Hematopoietic multipotent progenitor cell treated with erythropoietin and hydrocortisone succinate and interleukin-3 and kit ligand, for 6 days (in vitro differentiated cells): ENCODE results near the gene SART1.
A peak's percentile ranks its signal among the peaks of the same experiment; 100 is the strongest.
"Not testable (repeated sequence)": the region's sequence is repeated elsewhere in the genome, so short reads cannot be mapped to it uniquely, and the experiment has no call there.

ENCODE experiments used
- DNase-seq: peaks from one replicate; pipeline ENCODE4 v3.0.0-alpha.2; 2015

Gene SART1

GRCh38 chr11:66001942-66002647 is 40.6 kb downstream of the SART1 start, which contains the start of the genes BANF1 and EIF1AD:
TSS of gene BANF1 (plus strand) at chr11:66002503. CDS start at chr11:66003251, 748 bp downstream.
TSS of gene EIF1AD (minus strand) at chr11:66002157. CDS start at chr11:66000389, 1,768 bp downstream.
- peak; percentile 99 for DNase-seq

DNA sequence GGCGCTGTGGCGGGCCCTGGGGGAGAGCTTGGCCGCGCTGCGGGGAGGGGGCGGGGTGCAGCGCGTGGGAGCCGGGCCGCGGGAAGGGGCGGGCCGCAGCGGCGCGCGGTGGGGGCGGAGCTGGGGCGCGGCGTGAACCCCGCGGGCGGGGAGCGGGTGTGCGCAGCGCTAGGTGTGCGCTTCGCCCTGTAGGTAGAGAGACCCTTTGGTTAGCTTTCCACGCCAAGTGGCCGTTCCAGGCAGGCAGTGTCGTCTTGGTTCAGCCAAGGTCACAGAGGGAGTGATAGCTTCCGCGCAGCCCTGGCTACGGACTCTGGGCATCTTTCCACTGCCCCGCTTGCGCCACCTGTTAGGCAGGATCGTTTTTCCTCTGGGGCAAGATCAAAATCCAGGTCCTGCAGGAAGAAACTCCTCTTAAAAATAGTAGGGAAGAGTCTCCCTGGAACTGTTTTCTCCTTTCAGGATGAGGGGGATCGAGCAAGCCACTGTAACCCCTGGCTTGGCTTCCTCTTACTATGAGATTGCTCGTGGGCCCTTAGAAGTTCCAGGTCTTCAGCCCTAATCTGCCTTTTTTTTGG is 41.2 kb downstream of the SART1 start:
- DNase-seq: peak; percentile 56

DNA sequence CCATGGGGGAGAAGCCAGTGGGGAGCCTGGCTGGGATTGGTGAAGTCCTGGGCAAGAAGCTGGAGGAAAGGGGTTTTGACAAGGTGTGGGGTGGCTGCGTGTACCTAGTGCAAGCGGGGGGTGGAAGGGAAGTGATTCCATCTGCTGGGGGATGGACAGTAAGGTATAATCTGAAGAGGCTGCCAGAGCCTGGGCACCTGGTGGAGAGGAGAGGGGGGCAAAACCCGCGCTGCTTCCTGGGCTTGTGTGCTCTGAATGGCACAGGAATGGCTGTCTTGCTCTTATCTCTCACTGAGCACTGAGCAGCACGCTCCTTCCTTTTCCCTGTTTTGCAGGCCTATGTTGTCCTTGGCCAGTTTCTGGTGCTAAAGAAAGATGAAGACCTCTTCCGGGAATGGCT is 41.8 kb downstream of the SART1 start:
- peak; percentile 35 for DNase-seq

DNA sequence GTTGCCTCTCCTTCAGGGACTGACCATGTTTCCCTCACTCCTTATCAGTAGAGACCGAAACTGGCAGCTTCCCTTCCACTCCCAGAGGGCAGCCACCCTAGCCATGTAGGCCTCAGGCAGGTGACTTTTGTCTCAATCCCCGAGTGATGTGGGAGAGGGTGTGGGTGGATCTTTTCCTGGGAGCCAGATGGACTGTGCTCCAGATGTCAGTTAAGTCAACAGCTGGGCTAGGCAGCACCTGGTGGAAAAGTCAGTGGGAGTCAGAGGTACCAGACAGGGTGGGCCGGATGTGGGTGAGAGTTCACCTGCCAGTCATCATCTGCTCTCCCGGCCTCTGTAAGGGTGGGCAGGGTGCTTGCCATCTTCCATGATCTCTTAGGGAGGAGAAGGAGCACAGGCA is 42.7 kb downstream of the SART1 start:
- no peak for DNase-seq

DNA sequence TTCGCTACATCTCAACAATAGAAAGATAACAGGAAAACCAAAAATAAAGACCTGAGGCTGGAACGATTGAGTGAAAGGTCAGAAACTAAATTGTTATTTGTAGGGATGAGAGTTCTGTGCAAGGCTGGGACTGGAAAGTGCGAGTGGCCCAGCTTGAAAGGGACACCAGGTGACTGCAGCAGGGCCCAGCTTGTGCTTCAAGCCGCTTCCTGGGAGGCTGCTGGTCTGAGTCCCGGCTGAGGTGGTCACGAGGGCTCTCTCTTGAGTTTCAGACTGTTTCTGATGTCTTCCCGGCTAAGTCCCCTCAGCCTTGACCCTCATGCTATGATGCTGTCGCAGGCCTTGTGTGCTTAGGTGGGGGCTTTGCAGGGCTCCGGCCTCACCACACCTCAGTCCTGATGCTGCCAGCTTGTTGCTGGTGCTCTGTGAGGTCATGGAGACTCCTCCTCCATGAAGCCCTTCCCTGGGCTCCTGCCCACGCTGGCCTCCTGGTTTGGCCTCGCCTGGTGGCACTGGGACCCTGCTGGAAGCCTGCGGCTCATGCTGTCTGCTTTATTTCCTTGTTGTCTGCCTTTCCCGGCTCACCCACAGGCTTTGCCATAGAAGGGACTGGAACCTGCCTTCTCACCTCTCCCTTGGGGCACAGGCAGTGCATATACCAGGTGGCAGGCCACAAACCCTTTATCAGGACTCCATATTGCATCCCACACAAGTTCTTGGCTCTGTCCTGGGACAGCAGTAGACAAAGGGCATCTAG is 44.8 kb downstream of the SART1 start:
- DNase-seq: peak; percentile 5

DNA sequence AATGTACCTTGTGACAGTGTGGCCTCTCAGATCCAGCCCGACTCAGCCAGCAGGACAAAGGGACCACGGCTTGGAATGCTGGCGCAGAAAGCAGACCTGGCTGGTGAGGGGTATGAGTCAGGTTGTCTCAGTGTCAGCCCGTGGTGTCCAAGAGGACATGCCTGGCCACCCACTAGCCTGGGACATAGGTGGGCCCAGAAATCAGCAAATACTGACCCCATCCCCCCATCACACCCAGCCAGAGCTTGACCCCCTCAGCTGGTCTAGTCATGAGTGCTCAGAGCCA is 45.3 kb downstream of the SART1 start:
- DNase-seq: no peak

- peak; percentile 35 for DNase-seq
Measured at GRCh38 chr11:66007201-66007634, 45.7 kb downstream of the SART1 start.

- peak; percentile 2 for DNase-seq
Measured at GRCh38 chr11:66008095-66008467, 46.5 kb downstream of the SART1 start.

GRCh38 chr11:66008468-66009101 is 47.1 kb downstream of the SART1 start:
- DNase-seq: peak; percentile 10

DNA sequence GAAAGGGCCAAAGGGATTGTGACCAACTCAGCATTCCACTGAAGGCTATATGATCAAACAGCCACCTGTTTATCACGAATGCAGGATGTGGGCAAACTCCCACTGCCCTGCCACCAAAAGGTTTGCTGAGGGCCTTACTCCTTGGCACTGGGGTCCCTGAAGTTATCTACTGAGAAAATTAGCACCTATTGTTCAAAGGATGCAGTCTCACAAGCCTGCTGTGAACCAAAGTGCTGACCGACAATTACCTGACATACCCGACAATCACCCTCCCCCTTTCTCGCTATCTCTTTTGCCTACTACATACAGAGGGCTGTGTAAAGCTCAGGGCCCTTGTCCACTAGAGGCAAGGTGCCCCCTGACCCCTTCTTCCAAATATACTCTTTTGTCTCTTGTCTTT is 48.5 kb downstream of the SART1 start:
- DNase-seq: not testable (repeated sequence)

DNA sequence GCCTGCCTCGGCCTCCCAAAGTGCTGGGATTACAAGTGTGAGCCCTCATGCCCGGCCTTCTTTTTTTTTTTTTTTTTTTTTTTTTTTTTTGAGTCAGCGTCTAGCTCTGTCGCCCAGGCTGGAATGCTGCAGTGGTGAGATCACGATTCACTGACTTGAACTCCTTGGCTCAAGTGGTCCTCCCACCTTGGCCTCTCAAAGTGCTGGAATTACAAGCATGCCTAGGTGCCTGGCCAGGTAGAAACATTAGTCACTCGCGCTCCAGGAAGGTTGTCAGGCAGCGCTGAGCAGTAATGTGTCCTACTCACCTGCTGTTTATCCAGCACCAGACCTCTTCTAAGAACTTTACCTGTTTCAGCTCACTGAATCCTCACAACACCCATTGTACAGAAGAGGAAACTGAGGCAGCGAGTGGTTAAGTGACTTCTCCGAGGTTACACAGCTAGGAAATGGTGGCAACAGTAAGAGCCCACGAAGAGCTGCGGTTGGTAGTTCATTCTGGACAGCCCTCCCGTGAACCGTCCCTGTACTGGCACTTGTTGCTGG is 49.8 kb downstream of the SART1 start:
- DNase-seq: peak; percentile 19

DNA sequence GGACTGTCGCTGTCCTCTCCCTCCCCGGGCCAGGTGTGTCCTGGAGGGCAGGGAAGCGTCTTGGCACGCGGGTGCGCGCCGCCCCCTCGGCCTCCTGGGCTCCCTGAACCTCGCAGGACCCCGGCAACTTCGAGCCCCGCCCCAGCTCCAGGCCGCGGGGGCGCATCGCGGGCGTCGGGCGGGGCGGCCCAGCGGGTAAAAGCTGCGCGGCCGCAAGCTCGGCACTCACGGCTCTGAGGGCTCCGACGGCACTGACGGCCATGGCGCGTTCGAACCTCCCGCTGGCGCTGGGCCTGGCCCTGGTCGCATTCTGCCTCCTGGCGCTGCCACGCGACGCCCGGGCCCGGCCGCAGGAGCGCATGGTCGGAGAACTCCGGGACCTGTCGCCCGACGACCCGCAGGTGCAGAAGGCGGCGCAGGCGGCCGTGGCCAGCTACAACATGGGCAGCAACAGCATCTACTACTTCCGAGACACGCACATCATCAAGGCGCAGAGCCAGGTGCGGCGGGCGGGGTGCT is 50.3 kb downstream of the SART1 start, which contains the start of gene CST6:
CST6 (plus strand) TSS at position 224 of the 519 bp plus-strand sequence; CDS start at position 261, 37 bp downstream.
- DNase-seq: peak; percentile 20

DNA sequence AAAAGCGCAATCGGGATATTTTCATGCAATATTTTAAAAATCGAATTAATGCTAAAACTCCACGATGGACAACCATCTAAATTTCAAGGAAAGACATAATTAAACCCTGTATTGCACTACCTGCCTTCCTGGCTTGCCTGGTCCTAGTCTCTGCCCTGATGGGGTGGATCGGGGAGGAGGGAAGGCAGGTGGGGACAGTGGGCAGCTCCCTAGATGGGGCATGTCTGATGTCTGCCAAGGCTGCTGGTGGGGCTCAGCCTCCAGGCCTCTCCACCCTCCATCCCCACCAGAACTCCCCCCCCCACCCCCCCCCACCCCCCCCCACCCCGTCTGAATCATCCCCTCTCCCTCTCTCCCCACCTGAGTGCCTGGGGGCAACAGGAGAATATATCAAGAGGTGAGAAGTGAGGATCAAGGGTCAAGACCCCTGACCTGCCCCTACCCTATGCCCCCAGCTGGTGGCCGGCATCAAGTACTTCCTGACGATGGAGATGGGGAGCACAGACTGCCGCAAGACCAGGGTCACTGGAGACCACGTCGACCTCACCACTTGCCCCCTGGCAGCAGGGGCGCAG is 50.9 kb downstream of the SART1 start:
- peak; percentile 1 for DNase-seq

DNA sequence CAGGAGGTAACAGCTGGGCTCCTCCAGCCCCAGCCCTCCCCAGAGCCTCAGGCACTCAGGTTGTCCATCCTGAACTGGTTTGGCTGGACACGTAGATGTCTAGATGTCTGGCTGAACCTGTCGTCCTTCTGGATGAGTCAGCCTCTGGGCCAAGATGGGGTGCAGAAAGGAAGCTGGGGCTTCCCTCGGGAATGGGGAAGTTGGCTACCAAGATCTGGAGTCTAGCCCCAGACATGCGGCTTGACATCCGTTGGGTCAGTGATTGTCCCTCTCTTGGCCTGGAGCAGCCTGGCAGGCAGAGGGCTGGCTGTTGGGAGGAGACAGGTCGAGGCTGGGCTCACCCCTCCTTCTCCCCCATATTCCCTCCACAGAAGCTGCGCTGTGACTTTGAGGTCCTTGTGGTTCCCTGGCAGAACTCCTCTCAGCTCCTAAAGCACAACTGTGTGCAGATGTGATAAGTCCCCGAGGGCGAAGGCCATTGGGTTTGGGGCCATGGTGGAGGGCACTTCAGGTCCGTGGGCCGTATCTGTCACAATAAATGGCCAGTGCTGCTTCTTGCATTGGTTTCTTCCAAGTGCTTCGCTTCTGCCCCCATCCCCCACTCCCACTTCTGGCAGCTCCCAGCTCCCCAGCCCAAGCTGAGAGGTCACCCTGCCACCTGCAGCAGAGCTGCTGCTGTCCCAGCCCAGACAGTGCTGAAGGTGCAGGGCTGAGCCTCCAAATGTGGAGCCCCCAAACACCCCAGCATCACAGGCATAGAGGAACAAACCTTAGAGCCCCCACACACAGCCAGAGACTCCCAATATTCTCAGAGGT is 51.6 kb downstream of the SART1 start:
- peak; percentile 64 for DNase-seq

- DNase-seq: no peak
Measured at GRCh38 chr11:66013762-66014100, 52.2 kb downstream of the SART1 start.

DNA sequence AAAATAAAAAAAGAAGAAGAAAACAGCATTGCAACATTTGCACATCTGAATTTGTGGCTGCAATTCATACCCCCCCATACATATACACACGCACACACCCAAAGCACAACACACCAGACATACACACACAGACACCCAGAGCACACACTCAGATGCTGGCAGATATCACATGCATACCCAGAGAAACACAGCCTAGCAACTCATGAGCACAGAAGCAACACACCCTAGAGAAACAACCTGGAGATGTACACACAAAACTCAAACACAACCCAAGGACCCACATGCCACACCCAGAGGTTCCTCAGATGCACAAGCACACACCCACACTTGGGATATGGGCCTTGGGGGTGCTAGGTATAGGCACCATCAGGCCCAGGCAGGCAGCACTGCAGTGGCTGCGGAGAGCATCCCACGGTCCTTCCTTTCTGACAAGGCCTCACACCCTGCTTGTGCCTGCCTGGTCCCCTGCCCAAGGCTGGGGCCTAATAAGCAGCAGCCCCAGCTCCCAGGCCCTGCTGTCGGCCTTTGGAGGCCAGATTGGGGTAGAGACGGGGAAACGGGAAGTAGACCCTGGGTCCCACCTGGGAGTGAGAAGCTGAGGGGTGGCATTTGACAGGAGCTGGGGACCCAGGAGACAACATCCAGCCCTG is 53.4 kb downstream of the SART1 start:
- no peak for DNase-seq

- DNase-seq: no peak
Measured at GRCh38 chr11:66015454-66015881, 53.9 kb downstream of the SART1 start.

DNA sequence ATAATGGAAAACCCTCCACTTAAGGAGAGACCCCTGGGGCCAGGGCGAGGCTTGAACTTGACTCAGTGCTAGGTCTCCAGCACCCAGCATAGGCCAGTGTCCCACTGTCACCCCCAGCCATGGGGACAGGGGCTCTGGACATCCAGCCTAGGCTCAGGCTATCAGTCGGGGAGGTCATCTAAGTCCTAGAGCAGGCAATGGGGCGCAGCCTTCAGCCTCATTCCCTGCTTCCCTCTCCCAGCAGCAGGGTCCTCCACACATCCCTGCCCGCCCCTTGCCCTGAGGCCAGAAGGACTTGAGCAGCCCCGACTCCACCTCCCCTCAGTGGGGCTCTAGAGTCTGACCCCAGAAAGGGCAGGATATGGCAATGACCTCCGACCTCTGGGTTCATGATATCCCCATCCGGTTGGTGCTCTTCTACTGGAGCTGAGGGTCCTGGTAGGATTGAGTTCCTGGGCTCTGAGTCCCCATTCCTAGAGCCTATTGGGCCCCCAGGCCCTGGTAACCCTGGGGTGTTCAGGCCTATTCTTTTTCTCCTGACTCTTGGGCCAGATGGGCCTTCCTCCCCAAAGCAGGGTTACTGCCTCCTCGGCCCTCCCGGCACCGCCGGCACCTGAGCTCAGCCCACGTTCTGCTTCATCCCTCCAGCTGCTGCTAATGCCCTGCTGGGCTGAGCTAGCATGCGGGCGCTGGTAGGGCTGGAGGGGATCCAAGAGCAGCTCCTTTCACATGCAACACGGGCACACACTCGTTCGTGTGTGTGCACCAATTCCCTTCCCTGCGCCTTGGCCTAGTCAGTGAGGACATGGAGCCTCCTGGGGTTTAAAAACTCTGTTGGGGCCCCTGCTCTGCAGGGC is 54.6 kb downstream of the SART1 start:
- no peak for DNase-seq

GRCh38 chr11:66016793-66017177 is 55.3 kb downstream of the SART1 start:
- no peak for DNase-seq

- DNase-seq: peak; percentile 57
Measured at GRCh38 chr11:66017321-66017720, 55.8 kb downstream of the SART1 start.
